Upper lobe of right lung (tissue), 1 donor: Measurements from ENCODE around the gene C12orf54. TPM values are rescaled to one million over a fixed set of nuclear protein-coding genes. Genes with fewer than 3 reads are reported as not detected.
"Not testable (repeated sequence)": the region's sequence is repeated elsewhere in the genome, so short reads cannot be mapped to it uniquely, and the experiment has no call there.

ENCODE experiments used
- ATAC-seq: fragments of 200-7000 bp; cut with Tn5 transposase; one replicate; pipeline ENCODE4 v1.9.1; 2020; ENCODE audit warnings: mild to moderate bottlenecking, moderate library complexity
- DNase-seq: peaks from one replicate; pipeline ENCODE4 v3.0.0-alpha.2; 2020
- H3K27ac ChIP-seq: fragments of 200-600 bp; one replicate; pipeline ENCODE4 v1.8.0; 2022
- H3K27me3 ChIP-seq: fragments of 200-600 bp; one replicate; pipeline ENCODE4 v1.8.0; 2022; ENCODE audit warnings: mild to moderate bottlenecking
- H3K36me3 ChIP-seq: fragments of 200-600 bp; one replicate; pipeline ENCODE4 v1.8.0; 2022
- H3K4me1 ChIP-seq: fragments of 200-600 bp; one replicate; pipeline ENCODE4 v1.8.0; 2022
- H3K4me3 ChIP-seq: fragments of 200-600 bp; one replicate; pipeline ENCODE4 v1.8.0; 2022; ENCODE audit warnings: mild to moderate bottlenecking
- H3K9me3 ChIP-seq: fragments of 200-600 bp; one replicate; pipeline ENCODE4 v1.8.0; 2022
- CTCF ChIP-seq: fragments of 200-600 bp; IDR thresholded peaks from one replicate; pipeline ENCODE4 v1.8.0; 2022; ENCODE audit warnings: antibody characterized with exemption
- intact Hi-C: fragments of 100-400 bp; cut with DNase I; formaldehyde crosslinking; loops from one replicate; pipeline ENCODE4 v1.11.0; 2022
- total RNA-seq: library from RNA; stranded (reverse); fragmentation: NEBNext Ultra II Directional; extraction: Animal tissue kit (Norgen Biotek cat#: 25700); gene quantifications from one replicate; pipeline ENCODE4 v1.2.1, GENCODE V29; 2021
- donor health status: DM: no; HTN: yes; CAD: no; lungs with severe emphysema.

C12orf54 gene
- total RNA-seq, 1 donor from 2014 or later = not detected

GRCh38 chr12:48514728-48515127 is 32.4 kb downstream of the C12orf54 start:
- Histone ChIP-seq H3K27me3 (no peaks in the 10 kb centered on the region), H3K4me1 (no peaks in the 10 kb centered on the region), H3K4me3 (no peak overlapping the region), H3K27ac (no peak overlapping the region), H3K36me3 (no peaks in the 10 kb centered on the region), H3K9me3 (no peaks in the 10 kb centered on the region)
- intact Hi-C loops = no loop called here
- no peak for ATAC-seq
- DNase-seq = no peak
- TF ChIP-seq CTCF = no peak

GRCh38 chr12:48520381-48520780 is 38.1 kb downstream of the C12orf54 start:
- H3K27ac ChIP-seq, H3K4me1 ChIP-seq, intact Hi-C loops, DNase-seq, H3K4me3 ChIP-seq, H3K27me3 ChIP-seq, ATAC-seq, H3K36me3 ChIP-seq, H3K9me3 ChIP-seq: not testable (repeated sequence)

- intact Hi-C loops = no loop called here
- no peak within 1 kb of the TSS for H3K4me3 ChIP-seq
- DNase-seq = no peak
- H3K36me3 ChIP-seq = no peaks in the 10 kb centered on the region
- TF ChIP-seq CTCF = no peak
- H3K27ac ChIP-seq = no peak within 1 kb of the TSS
- H3K27me3 ChIP-seq = no peaks in the 10 kb centered on the region
- ATAC-seq = no peak
- H3K9me3 ChIP-seq = no peaks in the 10 kb centered on the region
- no peaks in the 10 kb centered on the region for H3K4me1 ChIP-seq
Observed at GRCh38 chr12:48525332-48525731, 43.0 kb downstream of the C12orf54 start, which contains the start of gene OR8S1. TSS of gene OR8S1 (plus strand) at chr12:48525632. CDS start at chr12:48525632, 0 bp downstream.

- DNase-seq (no peak), ATAC-seq (no peak)
- Histone ChIP-seq H3K9me3 (no peaks in the 10 kb centered on the region), H3K4me1 (no peaks in the 10 kb centered on the region), H3K36me3 (no peaks in the 10 kb centered on the region), H3K4me3 (no peak overlapping the region), H3K27me3 (no peaks in the 10 kb centered on the region), H3K27ac (no peak overlapping the region)
- intact Hi-C loops = no loop called here
- TF ChIP-seq CTCF = no peak
Observed at GRCh38 chr12:48527891-48528670, 45.8 kb downstream of the C12orf54 start.

GRCh38 chr12:48532601-48533000 is 50.3 kb downstream of the C12orf54 start:
- intact Hi-C loops = no loop called here
- Histone ChIP-seq H3K4me1 (no peaks in the 10 kb centered on the region), H3K27ac (no peak overlapping the region), H3K36me3 (no peaks in the 10 kb centered on the region), H3K4me3 (no peak overlapping the region), H3K9me3 (no peaks in the 10 kb centered on the region), H3K27me3 (no peaks in the 10 kb centered on the region)
- no peak for TF ChIP-seq CTCF
- no peak for DNase-seq
- ATAC-seq = no peak

GRCh38 chr12:48536602-48537001 is 54.3 kb downstream of the C12orf54 start:
- TF ChIP-seq CTCF = no peak
- intact Hi-C loops = no loop called here
- no peak for DNase-seq

More at GRCh38 chr12:48536602-48537001, 54.3 kb downstream of the C12orf54 start:
- H3K4me3 ChIP-seq = no peak overlapping the region
- H3K27me3 ChIP-seq = no peaks in the 10 kb centered on the region
- ATAC-seq = no peak
- no peak overlapping the region for H3K27ac ChIP-seq
- no peaks in the 10 kb centered on the region for H3K4me1 ChIP-seq
- no peaks in the 10 kb centered on the region for H3K36me3 ChIP-seq
- H3K9me3 ChIP-seq = no peaks in the 10 kb centered on the region
